HG02885 (cell line): ENCODE data around the gene FOXO4.

Source experiments
- ATAC-seq: cut with Tn5 transposase; IDR thresholded peaks from one replicate; pipeline ENCODE4 v1.9.1; 2021; ENCODE audit warnings: mild to moderate bottlenecking; ENCODE audit not compliant: unreplicated experiment, poor library complexity

The FOXO4 gene

DNA sequence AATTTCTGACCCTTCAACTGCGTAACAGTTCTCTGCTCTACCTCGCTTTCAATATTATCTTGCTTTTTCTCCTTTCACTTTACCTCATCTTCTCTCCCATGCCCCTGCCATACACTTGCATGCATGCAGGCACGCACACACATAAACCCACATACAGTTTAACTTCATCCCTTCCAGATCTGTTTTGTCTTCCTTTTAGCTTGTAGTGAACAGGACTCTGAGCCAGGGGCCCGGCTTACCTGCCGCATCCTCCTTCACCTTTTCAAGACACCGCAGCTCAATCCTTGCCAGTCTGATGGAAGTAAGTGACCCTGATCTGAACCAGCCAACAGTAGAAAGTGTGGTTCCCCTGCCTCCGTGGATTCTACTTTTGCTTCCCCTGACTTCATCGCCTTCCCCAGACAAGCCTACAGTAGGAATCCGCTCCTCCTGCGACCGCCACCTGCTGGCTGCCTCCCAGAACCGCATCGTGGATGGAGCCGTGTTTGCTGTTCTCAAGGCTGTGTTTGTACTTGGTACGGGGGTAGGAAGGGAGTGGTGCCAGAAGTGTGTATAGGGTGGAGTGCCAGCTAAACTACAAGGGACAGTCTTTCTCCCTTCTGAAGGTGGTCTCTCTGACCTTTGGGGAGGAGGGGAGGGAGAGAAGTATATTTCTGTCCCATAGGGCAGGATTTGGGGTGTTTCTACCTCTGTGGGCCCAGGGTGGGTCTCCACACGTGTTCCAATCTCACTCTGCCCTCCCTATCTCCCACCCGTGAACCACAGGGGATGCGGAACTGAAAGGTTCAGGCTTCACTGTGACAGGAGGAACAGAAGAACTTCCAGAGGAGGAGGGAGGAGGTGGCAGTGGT, 33.5 kb downstream of the FOXO4 start:
- peak; percentile 90 for ATAC-seq

DNA sequence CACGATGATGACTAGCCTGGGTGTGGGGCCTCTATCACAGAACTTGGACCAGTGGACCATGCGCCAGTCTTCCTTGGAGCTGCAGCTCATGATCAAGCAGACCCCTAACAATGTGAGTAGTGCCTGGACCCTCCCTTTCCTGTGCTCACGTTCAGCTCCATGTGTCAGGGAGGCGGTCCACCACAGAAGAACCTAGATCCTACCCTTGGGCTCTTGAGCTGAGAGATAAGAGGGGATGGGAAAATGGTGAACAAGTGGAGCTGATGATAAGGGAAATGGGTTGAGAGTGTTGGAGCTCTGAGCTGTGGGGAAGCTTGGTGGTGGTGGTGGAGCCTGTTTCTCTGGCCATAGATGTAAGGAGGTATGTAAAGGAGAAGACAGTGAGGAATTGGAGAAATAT, 35.9 kb downstream of the FOXO4 start:
- no peak for ATAC-seq

DNA sequence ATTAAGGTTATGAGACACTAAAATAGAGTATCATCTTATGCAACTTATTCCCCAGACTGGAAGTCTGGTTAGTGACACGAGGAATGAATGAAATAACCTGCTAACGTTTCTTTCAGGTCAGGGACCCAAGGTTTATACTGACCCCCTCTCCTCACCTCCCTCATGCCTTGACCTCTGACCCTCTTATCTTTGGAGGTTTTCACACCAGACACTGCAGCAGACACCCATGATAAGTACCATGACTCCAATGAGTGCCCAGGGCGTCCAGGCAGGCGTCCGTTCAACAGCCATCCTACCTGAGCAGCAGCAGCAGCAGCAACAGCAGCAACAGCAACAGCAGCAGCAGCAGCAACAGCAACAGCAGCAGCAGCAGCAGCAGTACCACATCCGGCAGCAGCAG, 44.8 kb downstream of the FOXO4 start:
- no peak for ATAC-seq

DNA sequence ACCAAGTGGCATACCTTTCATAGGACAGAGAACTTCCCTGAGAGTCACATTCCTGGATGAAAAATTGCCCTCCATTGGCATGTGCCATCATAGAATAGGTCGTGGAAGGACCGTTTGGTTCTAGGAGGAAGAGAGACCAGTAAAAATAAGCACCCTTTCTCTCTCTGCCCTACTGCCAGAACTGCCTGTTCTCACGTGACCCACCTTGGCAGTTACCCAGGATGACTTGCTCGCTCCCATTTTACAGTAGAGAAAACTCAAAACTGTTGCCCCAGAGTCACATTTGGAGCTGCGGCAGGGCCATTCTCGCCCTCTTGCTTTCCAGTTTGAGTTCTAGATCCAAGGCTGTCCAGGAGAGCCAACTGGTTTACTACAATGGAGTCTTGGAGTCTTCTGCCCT, 47.9 kb downstream of the FOXO4 start:
- no peak for ATAC-seq

DNA sequence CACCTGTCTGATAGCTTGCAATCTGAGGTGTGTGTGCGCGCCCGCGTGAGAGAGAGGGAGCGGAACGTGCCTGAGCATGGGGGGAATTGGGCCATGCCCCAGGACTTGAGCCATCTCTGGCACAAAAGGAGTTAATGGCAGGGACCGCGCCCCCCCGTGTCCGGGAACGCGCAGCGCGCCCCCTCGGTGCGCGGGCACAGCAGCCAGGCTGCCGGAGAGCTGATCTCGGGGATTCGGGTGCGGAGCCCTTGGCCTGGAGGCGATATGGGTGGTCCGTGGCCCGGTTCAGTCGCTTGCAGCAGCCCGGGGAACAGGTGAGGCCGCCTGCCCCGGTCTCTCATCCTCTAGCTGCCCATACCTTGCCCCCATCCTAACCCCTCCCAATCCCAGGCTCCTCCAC, 49.0 kb downstream of the FOXO4 start, which contains the start of gene NLGN3:
NLGN3 (plus strand) TSS at position 191 of the 400 bp plus-strand sequence. CDS start 2,909 bp downstream, outside the sequence.
- ATAC-seq, result no peak

DNA sequence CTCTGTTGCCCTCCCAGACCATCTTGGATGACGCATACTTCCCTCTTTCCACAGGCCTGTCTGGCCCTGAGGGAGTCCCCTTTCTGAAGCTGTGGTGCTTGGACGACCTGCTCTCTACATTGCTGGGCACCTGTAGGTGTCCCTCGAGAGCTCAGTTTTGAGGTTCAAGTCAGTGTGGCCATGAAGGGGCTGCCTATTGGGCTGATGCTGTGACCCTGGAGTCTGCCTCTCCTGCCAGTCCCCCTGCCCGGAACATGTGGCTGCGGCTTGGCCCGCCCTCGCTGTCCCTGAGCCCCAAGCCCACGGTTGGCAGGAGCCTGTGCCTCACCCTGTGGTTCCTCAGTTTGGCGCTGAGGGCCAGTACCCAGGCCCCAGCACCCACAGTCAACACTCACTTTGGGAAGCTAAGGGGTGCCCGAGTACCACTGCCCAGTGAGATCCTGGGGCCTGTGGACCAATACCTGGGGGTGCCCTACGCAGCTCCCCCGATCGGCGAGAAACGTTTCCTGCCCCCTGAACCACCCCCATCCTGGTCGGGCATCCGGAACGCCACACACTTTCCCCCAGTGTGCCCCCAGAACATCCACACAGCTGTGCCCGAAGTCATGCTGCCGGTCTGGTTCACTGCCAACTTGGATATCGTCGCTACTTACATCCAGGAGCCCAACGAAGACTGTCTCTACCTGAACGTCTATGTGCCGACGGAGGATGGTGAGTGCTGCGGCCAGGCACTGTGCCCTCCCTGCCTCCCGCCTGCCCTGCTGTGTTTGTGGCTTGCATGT, 52.0 kb downstream of the FOXO4 start:
- no peak for ATAC-seq

DNA sequence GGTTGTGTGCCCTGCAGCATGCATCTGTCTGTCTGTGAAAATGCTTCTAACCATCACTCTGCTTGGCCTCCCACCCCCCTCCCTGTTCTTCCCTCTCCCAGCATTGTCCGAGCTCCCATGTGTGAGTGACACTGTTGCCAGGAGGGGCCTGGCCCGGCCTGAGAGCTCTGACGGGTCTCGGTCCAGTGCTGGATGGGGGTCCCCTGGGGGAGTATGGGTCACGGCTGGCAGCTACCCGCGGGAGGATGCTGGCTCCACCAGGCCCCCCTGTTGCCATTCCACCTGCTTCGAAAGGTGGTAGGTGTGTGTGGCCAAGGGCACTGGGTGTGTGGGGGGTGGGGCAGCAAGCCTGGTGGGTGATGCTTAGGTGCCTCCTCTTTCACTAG, 52.6 kb downstream of the FOXO4 start:
- no peak for ATAC-seq

DNA sequence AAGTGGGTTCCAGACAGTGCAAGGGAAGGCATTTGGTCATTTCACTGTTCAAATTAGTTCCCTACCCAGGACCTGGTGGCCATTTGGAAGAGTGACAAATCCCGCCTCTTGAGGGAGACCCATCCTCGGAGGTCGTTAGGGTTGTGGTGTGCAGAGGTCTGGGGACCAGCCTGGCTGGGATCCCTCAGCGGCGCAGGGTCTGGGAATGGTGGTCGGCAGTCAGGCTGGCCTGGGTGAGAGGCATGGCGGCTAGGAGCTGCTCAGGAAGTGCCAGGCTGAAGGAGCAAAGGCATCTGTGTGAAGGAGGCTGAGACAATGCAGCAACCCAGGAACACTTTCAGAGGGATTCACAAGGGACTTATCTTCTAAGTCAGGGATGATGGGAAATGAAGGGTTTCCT, 55.7 kb downstream of the FOXO4 start:
- ATAC-seq, result no peak
